Progenitor cell of endocrine pancreas (in vitro differentiated cells): ENCODE measurements around the gene EGF. TPM values are rescaled to one million over a fixed set of nuclear protein-coding genes. Genes with fewer than 3 reads are reported as not detected.

Source experiments
- total RNA-seq: library from RNA; stranded (reverse); gene quantifications from 2 replicates; pipeline ENCODE4 v1.2.1, GENCODE V29; 2021

Gene EGF
- total RNA-seq, 1 donor from 2014 or later, result 0.36 TPM

Other genes with a start within 250 kb of the EGF start
- gene CASP6, start 209.4 kb upstream of the EGF start, total RNA-seq, result 61.0 and 68.2 TPM in 2 replicates
- gene PLA2G12A, start 182.8 kb upstream of the EGF start, total RNA-seq, result 47.6 and 54.7 TPM in 2 replicates
- gene CFI, start 110.9 kb upstream of the EGF start, total RNA-seq, result 0.24 TPM in 1 of 2 replicates, not detected in the other
- 25.7 and 25.9 TPM in 2 replicates for gene GAR1, start 97.1 kb upstream of the EGF start, total RNA-seq
- 0.33 and 0.57 TPM in 2 replicates for gene RRH, start 84.9 kb upstream of the EGF start, total RNA-seq
- gene LRIT3, start 64.8 kb upstream of the EGF start, total RNA-seq, result 0.17 and 0.31 TPM in 2 replicates